AG09319 (cell line): ENCODE measurements around the gene MYH1.

Experiments
- DNase-seq: peaks from one replicate; pipeline ENCODE4 v3.0.0-alpha.2; 2010; ENCODE audit warnings: low read depth; ENCODE audit errors: extremely low read depth
- TF ChIP-seq, protein P1 (sequence below): IDR thresholded peaks from 2 replicates; pipeline ENCODE4 v1.5.1; 2011; ENCODE audit warnings: low read depth, mild to moderate bottlenecking, inconsistent platforms, low read length, moderate library complexity

Gene MYH1

DNA sequence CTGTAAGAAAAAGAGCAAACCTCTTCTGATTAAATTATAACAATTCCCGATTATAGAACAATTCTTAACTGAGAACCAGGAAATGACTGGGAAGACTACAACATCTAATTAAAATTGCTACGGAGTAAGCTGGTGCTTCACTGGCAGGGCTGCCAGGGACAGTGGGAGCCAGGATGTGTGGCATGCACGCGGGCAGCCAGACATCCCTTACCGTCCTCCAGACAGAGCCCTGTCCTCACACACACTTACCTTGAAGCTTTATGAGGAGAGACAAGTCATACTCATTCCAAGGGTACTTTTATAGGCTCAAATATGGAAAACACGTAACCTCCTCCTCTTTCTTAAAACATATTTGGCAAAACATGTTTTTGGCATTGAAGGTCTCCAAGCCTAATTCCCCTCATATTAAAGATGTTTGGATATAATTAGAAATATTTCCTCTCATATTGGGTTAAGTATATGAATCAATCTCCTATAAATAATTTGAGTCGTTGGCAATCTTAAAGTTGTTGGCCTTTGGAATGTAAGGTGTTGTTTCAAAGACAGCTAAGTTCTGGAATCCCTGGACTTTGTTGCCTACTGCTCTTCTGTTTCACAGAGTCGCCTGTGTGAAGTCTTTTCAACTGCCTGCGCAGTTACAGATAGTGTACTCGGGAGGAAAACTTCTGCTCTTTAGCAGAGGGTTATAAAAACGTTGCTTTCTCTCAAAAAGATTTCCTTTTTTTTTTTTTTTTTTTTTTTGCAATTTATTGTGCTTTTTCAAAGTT lies at the start of gene MYH1:
MYH1 (minus strand) TSS at position 272 of the 767 bp plus-strand sequence. CDS start 1,900 bp downstream, outside the sequence.
- TF ChIP-seq, protein P1, sequence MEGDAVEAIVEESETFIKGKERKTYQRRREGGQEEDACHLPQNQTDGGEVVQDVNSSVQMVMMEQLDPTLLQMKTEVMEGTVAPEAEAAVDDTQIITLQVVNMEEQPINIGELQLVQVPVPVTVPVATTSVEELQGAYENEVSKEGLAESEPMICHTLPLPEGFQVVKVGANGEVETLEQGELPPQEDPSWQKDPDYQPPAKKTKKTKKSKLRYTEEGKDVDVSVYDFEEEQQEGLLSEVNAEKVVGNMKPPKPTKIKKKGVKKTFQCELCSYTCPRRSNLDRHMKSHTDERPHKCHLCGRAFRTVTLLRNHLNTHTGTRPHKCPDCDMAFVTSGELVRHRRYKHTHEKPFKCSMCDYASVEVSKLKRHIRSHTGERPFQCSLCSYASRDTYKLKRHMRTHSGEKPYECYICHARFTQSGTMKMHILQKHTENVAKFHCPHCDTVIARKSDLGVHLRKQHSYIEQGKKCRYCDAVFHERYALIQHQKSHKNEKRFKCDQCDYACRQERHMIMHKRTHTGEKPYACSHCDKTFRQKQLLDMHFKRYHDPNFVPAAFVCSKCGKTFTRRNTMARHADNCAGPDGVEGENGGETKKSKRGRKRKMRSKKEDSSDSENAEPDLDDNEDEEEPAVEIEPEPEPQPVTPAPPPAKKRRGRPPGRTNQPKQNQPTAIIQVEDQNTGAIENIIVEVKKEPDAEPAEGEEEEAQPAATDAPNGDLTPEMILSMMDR = no peak
- DNase-seq = no peak

DNA sequence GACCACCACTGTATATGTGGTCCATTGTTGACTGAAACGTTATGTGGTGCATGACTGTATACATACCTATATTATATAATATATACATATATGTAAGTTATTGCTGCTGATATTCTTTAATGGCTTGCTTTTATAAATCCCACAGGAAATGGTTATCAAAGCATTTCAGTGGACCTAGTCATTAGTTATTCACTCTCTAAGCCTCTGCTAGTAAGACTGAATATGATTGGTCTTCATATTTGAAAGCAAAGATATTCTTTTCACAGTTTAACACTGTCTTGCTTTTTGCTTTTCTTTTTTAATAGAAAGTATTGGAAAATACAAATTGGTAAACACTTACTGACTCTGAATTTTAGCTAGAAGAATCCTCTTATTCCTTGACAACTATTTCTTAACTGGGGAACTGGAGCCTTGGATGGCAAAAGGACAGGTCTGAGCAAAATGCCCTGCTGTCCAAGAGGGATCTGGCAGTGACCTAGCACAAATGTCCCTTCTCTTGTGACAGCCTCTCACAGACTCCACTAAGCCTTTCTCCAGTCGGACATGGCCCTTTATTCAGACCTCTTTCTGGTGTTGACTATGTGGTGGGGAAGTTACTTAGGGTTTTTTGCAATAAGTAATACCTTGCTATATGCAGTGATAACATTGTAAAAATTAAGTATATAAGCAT lies 45.8 kb upstream of the MYH1 start:
- TF ChIP-seq, protein P1 = no peak
- no peak for DNase-seq

DNA sequence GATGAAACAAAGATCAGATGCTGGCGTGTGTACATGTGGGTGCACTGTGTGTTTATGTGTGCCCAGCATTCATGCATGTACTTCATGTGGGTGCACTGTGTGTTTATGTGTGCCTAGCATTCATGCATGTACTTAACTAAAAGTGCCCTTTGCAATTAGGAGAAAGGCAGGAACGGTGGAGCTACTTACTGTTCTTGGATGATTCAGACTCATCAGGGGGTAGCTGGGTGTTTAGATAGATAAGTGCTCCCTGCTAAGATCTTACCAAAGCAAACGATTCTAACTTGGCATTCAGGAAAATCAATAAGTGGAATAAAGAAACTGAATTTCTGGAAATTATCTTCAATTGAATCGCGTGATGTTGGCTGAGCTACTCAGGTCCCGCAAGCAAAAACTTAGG lies 39.7 kb upstream of the MYH1 start:
- TF ChIP-seq, protein P1 = no peak
- DNase-seq = no peak

DNA sequence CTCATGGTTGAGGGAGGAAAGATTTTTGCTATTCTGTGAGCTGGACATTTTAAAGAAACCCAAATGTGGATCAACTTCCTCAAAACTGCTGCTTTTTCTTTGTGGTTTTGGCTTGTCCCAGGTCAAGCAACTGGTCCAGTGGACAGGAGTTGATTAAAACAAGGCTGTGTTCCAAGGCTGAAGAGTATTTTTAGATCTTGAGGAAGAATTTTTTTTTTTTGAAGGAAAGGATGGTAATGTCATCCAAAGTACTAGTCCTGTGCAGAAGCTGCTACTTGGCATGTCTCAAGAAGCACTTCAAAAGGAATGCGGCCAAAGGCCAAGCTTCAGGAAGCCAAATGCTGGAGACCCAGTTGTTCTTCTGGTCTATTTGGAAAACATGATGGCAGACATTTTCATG lies 39.1 kb upstream of the MYH1 start:
- TF ChIP-seq, protein P1 = no peak
- no peak for DNase-seq

DNA sequence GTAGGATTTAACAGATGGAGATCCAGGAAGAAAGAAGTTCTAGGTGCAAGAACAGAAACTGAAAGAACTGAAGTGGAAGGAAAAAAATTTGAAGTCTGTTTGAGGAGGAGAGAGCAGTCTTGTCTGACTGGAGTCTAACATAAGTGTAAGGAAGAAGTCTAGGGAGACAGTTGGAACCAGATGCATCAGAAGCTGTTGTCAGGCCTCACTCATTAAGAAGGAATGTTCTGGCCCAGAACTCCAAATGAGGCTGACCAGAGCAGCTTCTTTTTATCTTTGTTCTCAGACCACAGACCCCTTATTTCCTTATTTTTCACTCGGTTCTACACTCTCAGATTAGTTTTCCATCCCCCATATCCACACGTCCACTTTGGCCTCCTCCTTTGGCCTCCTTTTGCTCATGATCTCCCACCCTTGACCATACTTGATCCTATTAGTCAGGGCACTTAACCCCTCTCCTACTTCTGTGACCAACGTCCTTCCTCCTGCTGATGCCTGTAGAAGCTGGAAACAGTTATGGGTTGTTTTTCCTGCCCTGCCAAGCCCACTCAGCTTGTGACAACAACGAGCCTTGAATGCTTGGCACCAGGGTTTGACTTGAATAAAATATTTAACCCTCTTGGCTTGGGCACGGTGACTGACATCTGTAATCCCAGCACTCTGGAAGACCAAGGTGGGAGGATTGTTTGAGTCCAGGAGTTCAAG lies 38.1 kb upstream of the MYH1 start:
- TF ChIP-seq, protein P1 = no peak
- DNase-seq = no peak

DNA sequence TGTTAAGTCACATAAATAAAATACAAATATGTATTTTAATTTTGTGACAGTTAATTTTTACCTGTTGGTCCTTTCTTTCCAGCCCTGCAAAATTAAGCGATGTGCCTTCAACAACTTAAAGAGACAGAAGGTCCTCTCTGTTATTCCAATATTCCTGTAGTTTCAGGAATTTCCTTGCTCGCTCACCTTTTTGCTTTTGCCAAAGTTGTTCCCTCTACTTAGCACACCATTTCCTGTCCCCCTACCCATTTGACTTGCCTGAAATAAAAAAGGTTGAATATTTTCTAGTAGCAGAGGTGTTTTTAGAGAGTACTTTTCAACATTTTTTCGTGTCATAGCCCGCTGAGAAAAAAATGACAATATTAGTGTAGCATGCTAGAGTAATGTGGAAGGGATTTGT lies 31.7 kb upstream of the MYH1 start:
- TF ChIP-seq, protein P1 = no peak
- no peak for DNase-seq
